Endodermal cell (in vitro differentiated cells): ENCODE measurements around the gene SETMAR. TPM values are rescaled to one million over a fixed set of nuclear protein-coding genes. Genes with fewer than 3 reads are reported as not detected.

ENCODE experiments used
- DNase-seq: peaks from one replicate; pipeline ENCODE4 v3.0.0-alpha.2; 2017
- H3K27ac ChIP-seq: 2 replicates; pipeline ENCODE4 v1.5.1; 2013; ENCODE audit warnings: mild to moderate bottlenecking, low read depth, low read length, moderate library complexity
- H3K27me3 ChIP-seq: 2 replicates; pipeline ENCODE4 v1.6.1; 2013; ENCODE audit warnings: mild to moderate bottlenecking, low read length, moderate library complexity; ENCODE audit not compliant: insufficient read depth, control insufficient read depth, poor library complexity, severe bottlenecking
- H3K36me3 ChIP-seq: 2 replicates; pipeline ENCODE4 v1.7.0; 2013; ENCODE audit warnings: mild to moderate bottlenecking, low read length, moderate library complexity; ENCODE audit not compliant: control insufficient read depth, insufficient read depth
- H3K4me1 ChIP-seq: one replicate; pipeline ENCODE4 v1.7.0; 2013; ENCODE audit warnings: low read length; ENCODE audit not compliant: control insufficient read depth, insufficient read depth
- H3K4me3 ChIP-seq: 2 replicates; pipeline ENCODE4 v1.5.1; 2013; ENCODE audit warnings: mild to moderate bottlenecking, low read length, moderate library complexity
- H3K9ac ChIP-seq: 2 replicates; pipeline ENCODE4 v1.6.1; 2013; ENCODE audit warnings: mild to moderate bottlenecking, low read length, moderate library complexity; ENCODE audit not compliant: poor library complexity, severe bottlenecking; ENCODE audit errors: extremely low read depth
- H3K9me3 ChIP-seq: 2 replicates; pipeline ENCODE4 v1.6.1; 2013; ENCODE audit warnings: mild to moderate bottlenecking, low read length, moderate library complexity; ENCODE audit not compliant: control insufficient read depth
- H3K27ac Mint-ChIP-seq: 2 replicates; pipeline ENCODE4 v1.8.0; 2020; ENCODE audit warnings: mixed read lengths
- H3K27me3 Mint-ChIP-seq: 2 replicates; pipeline ENCODE4 v1.8.0; 2021; ENCODE audit warnings: mild to moderate bottlenecking, mixed read lengths; ENCODE audit not compliant: insufficient read depth
- H3K36me3 Mint-ChIP-seq: 2 replicates; pipeline ENCODE4 v1.8.0; 2020; ENCODE audit warnings: low read depth, mixed read lengths
- H3K4me1 Mint-ChIP-seq: 2 replicates; pipeline ENCODE4 v1.8.0; 2020; ENCODE audit warnings: mixed read lengths
- H3K4me3 Mint-ChIP-seq: 2 replicates; pipeline ENCODE4 v1.8.0; 2020; ENCODE audit warnings: mild to moderate bottlenecking, moderate library complexity, mixed read lengths
- H3K9me3 Mint-ChIP-seq: 2 replicates; pipeline ENCODE4 v1.8.0; 2020; ENCODE audit warnings: mild to moderate bottlenecking, mixed read lengths
- CTCF ChIP-seq: fragments of 200-600 bp; sonication (generic); conservative IDR thresholded peaks from 2 replicates; pipeline ENCODE4 v1.5.0; 2021; ENCODE audit warnings: antibody characterized with exemption, mild to moderate bottlenecking
- WGBS, 2 experiments: methylation state at CpG; one replicate each; pipeline versions ENCODE4 v1.1.5 to v1.1.7; 2013; ENCODE audit warnings: missing lambda C conversion rate in 2 of 2, mixed read lengths in 1 of 2; ENCODE audit not compliant: insufficient coverage in 1 of 2, insufficient read length in 1 of 2; 5-methylcytosine and 5-hydroxymethylcytosine counted together
- total RNA-seq, 2 donors: library from RNA; stranded (reverse); fragmentation: NEBNext Ultra II Directional in 1 of 2; extraction: Animal tissue kit (Norgen Biotek cat#: 25700) in 1 of 2; gene quantifications; 2 replicates in 1 of 2; 3 replicates in 1 of 2; pipeline ENCODE4 v1.2.1, GENCODE V29; 2021

The SETMAR gene
- total RNA-seq, 2 donors from 2014 or later = 18.8 to 20.9 TPM

GRCh38 chr3:4311496-4311895, 8.3 kb downstream of the SETMAR start:
- no peak for TF ChIP-seq CTCF
- no peaks in the 10 kb centered on the region for H3K27me3 Mint-ChIP-seq

GRCh38 chr3:4313606-4314293, 10.6 kb downstream of the SETMAR start:
- WGBS, 2 experiments = 91 to 97% methylated on average over 4 of the region's 4 CpGs
- Mint-ChIP-seq H3K9me3 (no peaks in the 10 kb centered on the region), H3K27me3 (no peaks in the 10 kb centered on the region), H3K4me3 (no peak overlapping the region), H3K4me1 (peaks cover 17% of the 10 kb centered on the region), H3K27ac (no peak overlapping the region), H3K36me3 (peaks cover 33% of the 10 kb centered on the region)
- Histone ChIP-seq H3K27me3 (no peaks in the 10 kb centered on the region), H3K36me3 (peaks cover 16% of the 10 kb centered on the region), H3K27ac (no peak overlapping the region), H3K4me3 (no peak overlapping the region), H3K9me3 (peaks cover 3% of the 10 kb centered on the region), H3K4me1 (peaks cover 4% of the 10 kb centered on the region), H3K9ac (no peak overlapping the region)
- TF ChIP-seq CTCF = no peak
- no peak for DNase-seq

More at GRCh38 chr3:4311496-4311895, 8.3 kb downstream of the SETMAR start:
- Histone ChIP-seq H3K4me1 (peaks cover 4% of the 10 kb centered on the region), H3K9ac (no peak overlapping the region), H3K27me3 (no peaks in the 10 kb centered on the region), H3K9me3 (peaks cover under 1% of the 10 kb centered on the region), H3K27ac (no peak overlapping the region), H3K4me3 (no peak overlapping the region), H3K36me3 (peaks cover 27% of the 10 kb centered on the region)
- Mint-ChIP-seq H3K4me1 (peaks cover 19% of the 10 kb centered on the region), H3K27ac (no peak overlapping the region), H3K4me3 (no peak overlapping the region), H3K9me3 (no peaks in the 10 kb centered on the region), H3K36me3 (peaks cover 40% of the 10 kb centered on the region)
- no peak for DNase-seq

GRCh38 chr3:4314688-4315087, 11.5 kb downstream of the SETMAR start:
- H3K9me3 Mint-ChIP-seq = no peaks in the 10 kb centered on the region
- H3K9me3 ChIP-seq = peaks cover 3% of the 10 kb centered on the region
- H3K36me3 Mint-ChIP-seq = peaks cover 34% of the 10 kb centered on the region

More at GRCh38 chr3:4314688-4315087, 11.5 kb downstream of the SETMAR start:
- peaks cover 16% of the 10 kb centered on the region for H3K36me3 ChIP-seq
- H3K4me1 Mint-ChIP-seq = peaks cover 9% of the 10 kb centered on the region
- H3K4me3 ChIP-seq = no peak overlapping the region
- DNase-seq = no peak
- 96% methylated on average over 2 of the region's 4 CpGs; no CpG with 5 or more reads in 1 of the 2 experiments for WGBS, 2 experiments
- peak; percentile 67 for TF ChIP-seq CTCF
- H3K9ac ChIP-seq = no peak overlapping the region
- H3K27me3 Mint-ChIP-seq = no peaks in the 10 kb centered on the region
- H3K27ac Mint-ChIP-seq = no peak overlapping the region
- H3K27me3 ChIP-seq = no peaks in the 10 kb centered on the region
- H3K27ac ChIP-seq = no peak overlapping the region
- no peaks in the 10 kb centered on the region for H3K4me1 ChIP-seq
- H3K4me3 Mint-ChIP-seq = no peak overlapping the region
